Epithelial cell of prostate (primary cell): Measurements from ENCODE around the gene PCNT.
"Not testable (repeated sequence)": the region's sequence is repeated elsewhere in the genome, so short reads cannot be mapped to it uniquely, and the experiment has no call there.

Source experiments
- DNase-seq: peaks from one replicate; pipeline ENCODE4 v3.0.0-alpha.2; 2011; ENCODE audit warnings: low read depth, low spot score
- H3K27ac ChIP-seq: fragments of 450-650 bp; 2 replicates; pipeline ENCODE4 v1.5.1; 2017; ENCODE audit warnings: mild to moderate bottlenecking

The PCNT gene

GRCh38 chr21:46420241-46421190, 96.6 kb downstream of the PCNT start:
- no peak overlapping the region for H3K27ac ChIP-seq
- DNase-seq = no peak

GRCh38 chr21:46421191-46421750, 97.3 kb downstream of the PCNT start:
- no peak for DNase-seq
- no peak overlapping the region for H3K27ac ChIP-seq

- H3K27ac ChIP-seq = no peak overlapping the region
- no peak for DNase-seq
Observed at GRCh38 chr21:46421756-46422555, 98.0 kb downstream of the PCNT start.

GRCh38 chr21:46422636-46423241, 98.8 kb downstream of the PCNT start:
- no peak for DNase-seq
- H3K27ac ChIP-seq = no peak overlapping the region

GRCh38 chr21:46423546-46424038, 99.6 kb downstream of the PCNT start:
- no peak for DNase-seq
- H3K27ac ChIP-seq = no peak overlapping the region

GRCh38 chr21:46424039-46424591, 100.2 kb downstream of the PCNT start:
- H3K27ac ChIP-seq = no peak overlapping the region
- no peak for DNase-seq

GRCh38 chr21:46424621-46425020, 100.7 kb downstream of the PCNT start:
- no peak for DNase-seq
- H3K27ac ChIP-seq = no peak overlapping the region

- DNase-seq = no peak
- no peak overlapping the region for H3K27ac ChIP-seq
Observed at GRCh38 chr21:46425041-46425440, 101.1 kb downstream of the PCNT start.

- no peak for DNase-seq
- H3K27ac ChIP-seq = no peak overlapping the region
Observed at GRCh38 chr21:46425571-46425970, 101.6 kb downstream of the PCNT start.

- DNase-seq = no peak
- H3K27ac ChIP-seq = no peak overlapping the region
Observed at GRCh38 chr21:46426313-46427046, 102.5 kb downstream of the PCNT start.

GRCh38 chr21:46427516-46427915, 103.6 kb downstream of the PCNT start:
- no peak overlapping the region for H3K27ac ChIP-seq
- no peak for DNase-seq

- no peak overlapping the region for H3K27ac ChIP-seq
- DNase-seq = no peak
Observed at GRCh38 chr21:46428286-46428685, 104.3 kb downstream of the PCNT start.

- H3K27ac ChIP-seq = no peak overlapping the region
Observed at GRCh38 chr21:46428987-46429710, 105.2 kb downstream of the PCNT start.

GRCh38 chr21:46429754-46430681, 106.1 kb downstream of the PCNT start:
- DNase-seq = no peak
- H3K27ac ChIP-seq = no peak overlapping the region

More at GRCh38 chr21:46428987-46429710, 105.2 kb downstream of the PCNT start:
- DNase-seq = no peak

GRCh38 chr21:46431448-46431847, 107.5 kb downstream of the PCNT start:
- DNase-seq = no peak
- H3K27ac ChIP-seq = no peak overlapping the region

- no peak overlapping the region for H3K27ac ChIP-seq
- DNase-seq = no peak
Observed at GRCh38 chr21:46431884-46432488, 108.0 kb downstream of the PCNT start.

GRCh38 chr21:46433116-46433515, 109.2 kb downstream of the PCNT start:
- DNase-seq, H3K27ac ChIP-seq: not testable (repeated sequence)
